GM12874 (cell line): Measurements from ENCODE around the gene UTF1.

Experiments
- CTCF ChIP-seq: IDR thresholded peaks from 2 replicates; pipeline ENCODE4 v1.5.1; 2011; ENCODE audit warnings: low read depth, mild to moderate bottlenecking, control low read depth, low read length, moderate library complexity; ENCODE audit not compliant: insufficient read depth

The UTF1 gene

GRCh38 chr10:133185421-133185820 lies 44.6 kb upstream of the UTF1 start:
- no peak for TF ChIP-seq CTCF

- TF ChIP-seq CTCF: no peak
Measured at GRCh38 chr10:133185916-133186315, 44.1 kb upstream of the UTF1 start.

- TF ChIP-seq CTCF: no peak
Measured at GRCh38 chr10:133186416-133187090, 43.5 kb upstream of the UTF1 start.

GRCh38 chr10:133187091-133187905 lies 42.7 kb upstream of the UTF1 start:
- no peak for TF ChIP-seq CTCF

- no peak for TF ChIP-seq CTCF
Measured at GRCh38 chr10:133187906-133188681, 41.9 kb upstream of the UTF1 start.

GRCh38 chr10:133189256-133189655 lies 40.8 kb upstream of the UTF1 start:
- TF ChIP-seq CTCF: no peak

- no peak for TF ChIP-seq CTCF
Measured at GRCh38 chr10:133189726-133190125, 40.3 kb upstream of the UTF1 start.
